ENCODE measurements around the gene MTMR3. TPM values are rescaled to one million over a fixed set of nuclear protein-coding genes. Genes with fewer than 3 reads are reported as not detected.

The MTMR3 gene
- total RNA-seq, 1 donor from 2014 or later: 41.0 TPM

- Mint-ChIP-seq H3K36me3 (ENCODE audit: low read depth, unreplicated experiment) (peaks cover 22% of the 10 kb centered on the region), H3K4me3 (ENCODE audit: unreplicated experiment) (no peak overlapping the region), H3K27ac (ENCODE audit: unreplicated experiment) (no peak overlapping the region), H3K4me1 (ENCODE audit: low read depth, unreplicated experiment) (peaks cover 7% of the 10 kb centered on the region), H3K27me3 (ENCODE audit: low read depth, unreplicated experiment) (no peaks in the 10 kb centered on the region), H3K9me3 (ENCODE audit: unreplicated experiment) (no peaks in the 10 kb centered on the region)
- H2AFZ ChIP-seq (ENCODE audit: low read depth, low read length): no peak overlapping the region
- DNase-seq (ENCODE audit: low read depth) (no peak), FAIRE-seq (no peak)
- H3K36me3 ChIP-seq (ENCODE audit: insufficient read depth, low read length): peaks cover 25% of the 10 kb centered on the region
- peaks cover 10% of the 10 kb centered on the region for H3K4me1 ChIP-seq (ENCODE audit: insufficient read depth, low read length)
- H3K4me3 ChIP-seq (ENCODE audit: insufficient read depth, low read depth, low read length): no peak overlapping the region
- H3K4me2 ChIP-seq (ENCODE audit: low read length): no peak overlapping the region
- H3K79me2 ChIP-seq (ENCODE audit: insufficient read depth, low read length): no peaks in the 10 kb centered on the region
- no peak for TF ChIP-seq EZH2 (IDR thresholded peaks at IDR 0.05; ENCODE audit: insufficient read depth, low read length)
- H4K20me1 ChIP-seq (ENCODE audit: insufficient read depth, low read length): peaks cover 5% of the 10 kb centered on the region
- no peaks in the 10 kb centered on the region for H3K27me3 ChIP-seq (ENCODE audit: insufficient read depth, low read length)
- H3K27ac ChIP-seq (ENCODE audit: low read depth, low read length): no peak overlapping the region
- peak overlapping the region; percentile 7 for H3K9ac ChIP-seq (ENCODE audit: low read length)
- no peaks in the 10 kb centered on the region for H3K9me3 ChIP-seq (ENCODE audit: insufficient read depth, low read depth, low read length)
Observed at GRCh38 chr22:30008401-30008800, 125.4 kb downstream of the MTMR3 start.

GRCh38 chr22:30009478-30009877, 126.5 kb downstream of the MTMR3 start:
- H3K4me3 Mint-ChIP-seq (ENCODE audit: unreplicated experiment): no peak overlapping the region
- no peaks in the 10 kb centered on the region for H3K9me3 Mint-ChIP-seq (ENCODE audit: unreplicated experiment)
- Histone ChIP-seq H3K4me3 (ENCODE audit: insufficient read depth, low read depth, low read length) (no peak overlapping the region), H2AFZ (ENCODE audit: low read depth, low read length) (no peak overlapping the region), H3K79me2 (ENCODE audit: insufficient read depth, low read length) (no peaks in the 10 kb centered on the region), H3K4me1 (ENCODE audit: insufficient read depth, low read length) (peaks cover 9% of the 10 kb centered on the region), H3K4me2 (ENCODE audit: low read length) (no peak overlapping the region), H3K27me3 (ENCODE audit: insufficient read depth, low read length) (no peaks in the 10 kb centered on the region), H4K20me1 (ENCODE audit: insufficient read depth, low read length) (peaks cover 5% of the 10 kb centered on the region), H3K9me3 (ENCODE audit: insufficient read depth, low read depth, low read length) (no peaks in the 10 kb centered on the region), H3K27ac (ENCODE audit: low read depth, low read length) (no peak overlapping the region), H3K9ac (ENCODE audit: low read length) (peak overlapping the region; percentile 7), H3K36me3 (ENCODE audit: insufficient read depth, low read length) (peaks cover 25% of the 10 kb centered on the region)
- H3K4me1 Mint-ChIP-seq (ENCODE audit: low read depth, unreplicated experiment): peaks cover 4% of the 10 kb centered on the region
- TF ChIP-seq CTCF (IDR thresholded peaks at IDR 0.05; ENCODE audit: insufficient read depth, low read depth, low read length): no peak
- TF ChIP-seq EZH2 (IDR thresholded peaks at IDR 0.05; ENCODE audit: insufficient read depth, low read length): no peak
- DNase-seq (ENCODE audit: low read depth) (no peak), FAIRE-seq (no peak)
- no peaks in the 10 kb centered on the region for H3K27me3 Mint-ChIP-seq (ENCODE audit: low read depth, unreplicated experiment)
- no peak overlapping the region for H3K27ac Mint-ChIP-seq (ENCODE audit: unreplicated experiment)
- peaks cover 20% of the 10 kb centered on the region for H3K36me3 Mint-ChIP-seq (ENCODE audit: low read depth, unreplicated experiment)

GRCh38 chr22:30010789-30011405, 127.9 kb downstream of the MTMR3 start:
- Mint-ChIP-seq H3K4me3 (ENCODE audit: unreplicated experiment) (no peak overlapping the region), H3K27ac (ENCODE audit: unreplicated experiment) (no peak overlapping the region), H3K4me1 (ENCODE audit: low read depth, unreplicated experiment) (peaks cover 5% of the 10 kb centered on the region), H3K9me3 (ENCODE audit: unreplicated experiment) (no peaks in the 10 kb centered on the region), H3K27me3 (ENCODE audit: low read depth, unreplicated experiment) (no peaks in the 10 kb centered on the region), H3K36me3 (ENCODE audit: low read depth, unreplicated experiment) (peaks cover 24% of the 10 kb centered on the region)
- Histone ChIP-seq H2AFZ (ENCODE audit: low read depth, low read length) (no peak overlapping the region), H3K79me2 (ENCODE audit: insufficient read depth, low read length) (no peaks in the 10 kb centered on the region), H3K9me3 (ENCODE audit: insufficient read depth, low read depth, low read length) (no peaks in the 10 kb centered on the region), H3K4me3 (ENCODE audit: insufficient read depth, low read depth, low read length) (no peak overlapping the region), H3K27ac (ENCODE audit: low read depth, low read length) (no peak overlapping the region), H3K27me3 (ENCODE audit: insufficient read depth, low read length) (no peaks in the 10 kb centered on the region), H3K9ac (ENCODE audit: low read length) (no peak overlapping the region), H4K20me1 (ENCODE audit: insufficient read depth, low read length) (no peaks in the 10 kb centered on the region), H3K36me3 (ENCODE audit: insufficient read depth, low read length) (peaks cover 25% of the 10 kb centered on the region), H3K4me2 (ENCODE audit: low read length) (no peak overlapping the region), H3K4me1 (ENCODE audit: insufficient read depth, low read length) (peaks cover 10% of the 10 kb centered on the region)
- DNase-seq (ENCODE audit: low read depth) (no peak), FAIRE-seq (no peak)
- TF ChIP-seq CTCF (IDR thresholded peaks at IDR 0.05; ENCODE audit: insufficient read depth, low read depth, low read length): no peak
- no peak for TF ChIP-seq EZH2 (IDR thresholded peaks at IDR 0.05; ENCODE audit: insufficient read depth, low read length)
